Fibroblast of pulmonary artery (primary cell): ENCODE data around the gene MAGI2.
"Not testable (repeated sequence)": the region's sequence is repeated elsewhere in the genome, so short reads cannot be mapped to it uniquely, and the experiment has no call there.

Source experiments
- DNase-seq: peaks from one replicate; pipeline ENCODE4 v3.0.0-alpha.2; 2010; ENCODE audit warnings: low read depth
- H3K4me3 ChIP-seq: replicated peaks from 2 replicates; pipeline ENCODE4 v1.5.1; 2011; ENCODE audit warnings: low read depth, mild to moderate bottlenecking, control low read depth, low read length, moderate library complexity
- CTCF ChIP-seq: IDR thresholded peaks from 2 replicates; pipeline ENCODE4 v1.5.1; 2011; ENCODE audit warnings: mild to moderate bottlenecking, control low read depth, low read length, inconsistent platforms; ENCODE audit errors: missing control alignments

Gene MAGI2

GRCh38 chr7:78327718-78328117, 1125.7 kb downstream of the MAGI2 start:
- no peak for TF ChIP-seq CTCF
- no peak overlapping the region for H3K4me3 ChIP-seq
- DNase-seq, result no peak

GRCh38 chr7:78326876-78327275, 1126.6 kb downstream of the MAGI2 start:
- DNase-seq, result no peak
- no peak overlapping the region for H3K4me3 ChIP-seq
- no peak for TF ChIP-seq CTCF

- no peak for TF ChIP-seq CTCF
- peak; percentile 1 for DNase-seq
- H3K4me3 ChIP-seq, result no peak overlapping the region
Measured at GRCh38 chr7:78326189-78326588, 1127.3 kb downstream of the MAGI2 start.

- TF ChIP-seq CTCF, result no peak
- no peak for DNase-seq
- no peak overlapping the region for H3K4me3 ChIP-seq
Measured at GRCh38 chr7:78323118-78323517, 1130.3 kb downstream of the MAGI2 start.

- H3K4me3 ChIP-seq, DNase-seq: not testable (repeated sequence)
Measured at GRCh38 chr7:78322231-78322630, 1131.2 kb downstream of the MAGI2 start.

GRCh38 chr7:78317371-78317770, 1136.1 kb downstream of the MAGI2 start:
- TF ChIP-seq CTCF, result no peak

GRCh38 chr7:78316110-78316509, 1137.4 kb downstream of the MAGI2 start:
- TF ChIP-seq CTCF, result no peak

More at GRCh38 chr7:78317371-78317770, 1136.1 kb downstream of the MAGI2 start:
- no peak for DNase-seq
- no peak overlapping the region for H3K4me3 ChIP-seq

More at GRCh38 chr7:78316110-78316509, 1137.4 kb downstream of the MAGI2 start:
- H3K4me3 ChIP-seq, result no peak overlapping the region
- DNase-seq, result no peak
